Dendritic cell treated with granulocyte-macrophage colony-stimulating factor and Interleukin-4, amounts not matched to agents 40 ng/mL and 50 ng/mL, for 4 days (primary cell): ENCODE results near the gene ROM1.
"Not testable (repeated sequence)": the region's sequence is repeated elsewhere in the genome, so short reads cannot be mapped to it uniquely, and the experiment has no call there.

Experiments
- H3K27ac Mint-ChIP-seq: one replicate; pipeline ENCODE4 v1.8.0; 2022; ENCODE audit warnings: mild to moderate bottlenecking, mixed read lengths
- H3K27me3 Mint-ChIP-seq: one replicate; pipeline ENCODE4 v1.8.0; 2022; ENCODE audit warnings: mild to moderate bottlenecking, mixed read lengths
- H3K36me3 Mint-ChIP-seq: one replicate; pipeline ENCODE4 v1.8.0; 2022; ENCODE audit warnings: low read depth, mixed read lengths
- H3K4me1 Mint-ChIP-seq: one replicate; pipeline ENCODE4 v1.8.0; 2022; ENCODE audit warnings: low read depth, mixed read lengths
- H3K4me3 Mint-ChIP-seq: one replicate; pipeline ENCODE4 v1.8.0; 2022; ENCODE audit warnings: mild to moderate bottlenecking, moderate library complexity, mixed read lengths
- H3K9me3 Mint-ChIP-seq: one replicate; pipeline ENCODE4 v1.8.0; 2022; ENCODE audit warnings: mixed read lengths
- intact Hi-C: fragments of 100-400 bp; cut with micrococcal nuclease; formaldehyde crosslinking; loops from one replicate; pipeline ENCODE4 v1.15.0; 2022

Gene ROM1, protein sequence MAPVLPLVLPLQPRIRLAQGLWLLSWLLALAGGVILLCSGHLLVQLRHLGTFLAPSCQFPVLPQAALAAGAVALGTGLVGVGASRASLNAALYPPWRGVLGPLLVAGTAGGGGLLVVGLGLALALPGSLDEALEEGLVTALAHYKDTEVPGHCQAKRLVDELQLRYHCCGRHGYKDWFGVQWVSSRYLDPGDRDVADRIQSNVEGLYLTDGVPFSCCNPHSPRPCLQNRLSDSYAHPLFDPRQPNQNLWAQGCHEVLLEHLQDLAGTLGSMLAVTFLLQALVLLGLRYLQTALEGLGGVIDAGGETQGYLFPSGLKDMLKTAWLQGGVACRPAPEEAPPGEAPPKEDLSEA

DNA sequence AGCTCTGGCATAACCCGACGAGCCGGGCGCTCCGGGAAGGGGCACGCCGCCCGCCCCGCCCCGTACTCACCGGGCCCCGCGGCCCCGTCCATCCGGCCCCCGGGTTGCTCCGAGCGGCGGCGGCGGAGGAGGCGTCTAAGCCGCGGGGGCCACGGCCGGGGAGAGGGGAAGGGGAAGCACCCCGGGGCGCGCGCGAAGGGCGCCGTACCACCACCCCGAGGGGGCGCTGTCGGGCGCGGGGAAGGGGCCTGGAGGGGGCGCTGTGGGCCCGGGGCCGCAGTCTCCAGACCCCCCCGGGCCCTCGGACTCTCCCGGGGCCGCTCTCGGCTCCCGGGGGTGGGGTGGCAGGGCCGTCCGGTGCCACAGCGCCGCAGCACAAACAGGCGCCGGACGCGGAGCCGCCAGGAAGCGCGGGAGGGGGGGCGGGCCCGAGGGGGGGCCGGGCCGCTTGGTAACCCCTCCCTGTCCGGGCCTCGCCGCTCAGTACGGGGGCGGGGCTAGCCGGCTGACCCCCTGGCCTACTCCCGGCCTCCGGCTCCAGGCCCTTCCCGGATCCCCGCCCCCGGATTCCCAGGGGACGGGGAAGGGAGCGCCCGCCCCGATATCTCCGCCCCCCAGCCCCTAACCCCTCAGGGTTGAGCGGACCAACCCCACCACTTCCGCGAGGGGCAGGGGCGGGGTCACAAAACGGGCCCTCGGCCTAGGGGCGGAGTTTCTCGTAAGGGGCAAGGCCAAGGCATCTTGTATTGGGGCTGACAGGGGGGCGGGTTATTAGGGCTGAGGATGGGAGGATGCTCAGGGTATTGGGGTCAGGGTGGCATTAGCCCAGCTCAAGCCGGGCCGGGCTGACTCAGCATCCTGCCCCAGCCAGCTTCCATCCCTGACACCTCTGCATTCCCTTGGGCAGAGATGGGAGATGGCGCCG, at the start of gene ROM1, which contains the start of gene EML3:
Gene ROM1 (plus strand): TSS at position 892 of the 925 bp plus-strand sequence. CDS start 25 bp downstream, at position 917.
Gene EML3 (minus strand): TSS at position 410 of the 925 bp plus-strand sequence. CDS start 318 bp downstream, at position 92.
- Mint-ChIP-seq H3K9me3 (no peaks in the 10 kb centered on the region), H3K27me3 (no peaks in the 10 kb centered on the region), H3K4me3 (peak within 1 kb of the TSS; percentile 100), H3K36me3 (peaks cover 79% of the 10 kb centered on the region), H3K27ac (peak within 1 kb of the TSS; percentile 91), H3K4me1 (peaks cover 56% of the 10 kb centered on the region)
- intact Hi-C loops = no loop called here

DNA sequence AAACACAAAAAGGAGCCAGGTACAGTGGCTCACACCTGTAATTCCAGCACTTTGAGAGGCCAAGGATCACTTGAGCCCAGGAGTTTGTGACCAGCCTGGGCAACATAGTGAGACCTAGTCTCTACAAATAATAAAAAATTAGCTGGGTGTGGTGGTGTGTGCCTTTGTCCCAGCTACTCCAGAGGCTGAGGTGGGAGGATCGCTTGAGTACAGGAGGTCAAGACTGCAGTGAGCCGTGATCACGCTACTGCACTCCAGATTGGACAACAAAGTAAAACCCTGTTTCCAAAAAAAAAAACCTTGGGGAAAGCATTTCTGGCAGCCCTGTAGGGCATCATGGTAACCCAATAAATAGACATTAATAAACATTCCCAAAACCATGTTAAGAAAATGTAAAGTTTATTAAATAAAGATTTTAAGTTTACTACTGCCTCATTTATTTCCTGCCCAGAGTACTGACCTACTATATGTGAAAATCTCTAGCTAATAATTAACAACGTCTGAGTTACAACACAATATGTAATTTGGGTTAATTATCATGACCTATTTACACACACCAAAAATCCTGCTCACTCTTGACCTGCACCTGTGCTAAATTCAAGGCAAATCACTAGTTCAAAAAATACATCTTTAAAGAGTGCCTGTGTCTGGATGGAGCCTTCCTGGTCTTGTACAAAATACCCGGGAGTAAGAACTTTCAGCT, 47.8 kb upstream of the ROM1 start:
- Mint-ChIP-seq H3K9me3 (no peaks in the 10 kb centered on the region), H3K27me3 (no peaks in the 10 kb centered on the region), H3K4me3 (no peak overlapping the region), H3K27ac (no peak overlapping the region), H3K36me3 (peaks cover 100% of the 10 kb centered on the region), H3K4me1 (peaks cover 34% of the 10 kb centered on the region)
- intact Hi-C loops = no loop called here

- peaks cover 100% of the 10 kb centered on the region for H3K36me3 Mint-ChIP-seq
- intact Hi-C loops = no loop called here
- no peak overlapping the region for H3K27ac Mint-ChIP-seq
- H3K4me3 Mint-ChIP-seq = no peak overlapping the region
- no peaks in the 10 kb centered on the region for H3K27me3 Mint-ChIP-seq
- peaks cover 31% of the 10 kb centered on the region for H3K4me1 Mint-ChIP-seq
- no peaks in the 10 kb centered on the region for H3K9me3 Mint-ChIP-seq
Observed at GRCh38 chr11:62566247-62566646, 46.8 kb upstream of the ROM1 start.

DNA sequence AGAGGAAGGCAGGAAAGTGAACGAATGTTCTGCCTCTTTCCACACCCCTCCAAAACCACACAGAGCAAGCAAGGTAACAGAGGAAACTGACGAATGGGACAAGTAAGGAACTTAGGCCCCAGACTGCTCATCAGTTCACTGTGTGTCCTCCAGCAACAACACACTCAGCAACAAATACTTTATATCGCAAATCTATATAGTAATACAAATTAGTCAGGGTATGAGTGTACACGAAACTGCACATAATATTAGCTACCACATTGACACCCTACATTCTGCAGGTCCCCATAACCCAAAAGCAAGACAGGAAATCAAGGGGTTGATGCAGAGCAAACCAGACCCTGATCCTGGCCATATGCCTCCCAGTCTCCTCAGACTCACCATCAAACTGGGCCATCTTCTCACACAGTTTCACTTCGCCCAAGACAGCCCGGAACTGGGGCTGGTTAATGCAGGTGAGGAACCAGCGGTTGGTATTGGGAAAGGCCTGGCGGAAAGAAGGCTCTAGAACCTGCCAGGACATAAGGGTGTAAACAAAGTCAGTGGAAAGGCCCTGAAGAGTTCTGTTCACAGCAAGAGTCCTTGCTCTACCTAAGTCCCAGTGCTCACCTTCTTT, 45.9 kb upstream of the ROM1 start:
- H3K27ac Mint-ChIP-seq = no peak overlapping the region
- H3K27me3 Mint-ChIP-seq = no peaks in the 10 kb centered on the region
- intact Hi-C loops = no loop called here
- H3K4me1 Mint-ChIP-seq = peaks cover 38% of the 10 kb centered on the region
- no peaks in the 10 kb centered on the region for H3K9me3 Mint-ChIP-seq
- no peak overlapping the region for H3K4me3 Mint-ChIP-seq
- H3K36me3 Mint-ChIP-seq = peaks cover 100% of the 10 kb centered on the region

- Mint-ChIP-seq H3K4me3 (no peak overlapping the region), H3K36me3 (peaks cover 92% of the 10 kb centered on the region), H3K27ac (no peak overlapping the region), H3K9me3 (no peaks in the 10 kb centered on the region), H3K27me3 (no peaks in the 10 kb centered on the region), H3K4me1 (peaks cover 47% of the 10 kb centered on the region)
- intact Hi-C loops = no loop called here
Observed at GRCh38 chr11:62569611-62570010, 43.4 kb upstream of the ROM1 start.

DNA sequence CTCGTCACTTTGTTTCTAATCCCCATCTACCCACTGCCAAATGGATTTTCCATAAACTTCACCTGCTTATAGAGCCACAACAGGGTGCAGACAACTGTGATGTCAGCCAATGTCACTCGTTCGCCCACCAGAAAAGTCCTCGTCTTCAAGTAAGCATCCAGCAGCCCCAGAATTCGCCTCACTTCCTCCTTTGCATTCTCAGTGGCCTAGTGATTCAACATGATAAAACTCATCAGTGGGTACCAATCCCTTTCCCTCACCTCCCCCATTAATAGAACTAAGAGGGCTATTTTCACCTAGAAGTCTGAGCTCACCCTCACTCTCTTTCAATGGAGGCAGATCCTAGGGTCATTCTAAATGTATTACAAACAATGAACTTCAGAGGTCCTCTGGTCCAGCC, 42.2 kb upstream of the ROM1 start:
- Mint-ChIP-seq H3K27ac (peak overlapping the region; percentile 7), H3K4me1 (peaks cover 60% of the 10 kb centered on the region), H3K36me3 (peaks cover 86% of the 10 kb centered on the region)
- H3K4me3 Mint-ChIP-seq, H3K9me3 Mint-ChIP-seq, H3K27me3 Mint-ChIP-seq, intact Hi-C loops: not testable (repeated sequence)

DNA sequence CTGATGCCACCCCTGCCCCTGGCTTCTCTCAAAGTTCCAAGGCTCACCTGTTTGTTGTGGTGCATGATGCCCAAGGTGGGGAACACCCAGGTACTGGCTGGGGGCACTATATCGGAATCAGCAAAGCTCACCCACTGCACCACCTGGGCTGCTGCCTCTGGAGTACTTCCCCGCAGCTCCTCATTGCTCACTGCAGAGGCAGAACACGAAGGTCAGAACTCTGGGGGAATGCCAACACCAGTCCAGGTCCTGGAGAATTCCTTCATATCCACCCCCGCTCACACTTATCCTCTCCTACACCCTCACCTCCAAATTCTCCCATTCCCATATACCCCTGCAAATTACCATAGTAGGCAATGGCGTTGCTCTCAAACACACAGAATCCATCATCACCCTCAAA, 41.6 kb upstream of the ROM1 start:
- intact Hi-C loops, H3K9me3 Mint-ChIP-seq, H3K4me3 Mint-ChIP-seq, H3K27me3 Mint-ChIP-seq: not testable (repeated sequence)
- H3K27ac Mint-ChIP-seq = peak overlapping the region; percentile 7
- H3K36me3 Mint-ChIP-seq = peaks cover 86% of the 10 kb centered on the region
- peaks cover 56% of the 10 kb centered on the region for H3K4me1 Mint-ChIP-seq

GRCh38 chr11:62572431-62572830, 40.6 kb upstream of the ROM1 start:
- peaks cover 49% of the 10 kb centered on the region for H3K4me1 Mint-ChIP-seq
- no peaks in the 10 kb centered on the region for H3K27me3 Mint-ChIP-seq
- H3K27ac Mint-ChIP-seq = peak overlapping the region; percentile 96
- peaks cover 86% of the 10 kb centered on the region for H3K36me3 Mint-ChIP-seq
- H3K9me3 Mint-ChIP-seq = no peaks in the 10 kb centered on the region
- intact Hi-C loops = loop anchor here (2.0 kb wide), 1 partner anchor 16 kb away; no protein-coding TSS in a partner anchor
- peak overlapping the region; percentile 98 for H3K4me3 Mint-ChIP-seq

GRCh38 chr11:62573006-62573591, 40.0 kb upstream of the ROM1 start:
- peaks cover 49% of the 10 kb centered on the region for H3K4me1 Mint-ChIP-seq
- intact Hi-C loops = loop anchor here (2.0 kb wide), 1 partner anchor 16 kb away; no protein-coding TSS in a partner anchor
- H3K4me3 Mint-ChIP-seq = peak overlapping the region; percentile 98
- no peaks in the 10 kb centered on the region for H3K27me3 Mint-ChIP-seq
- H3K27ac Mint-ChIP-seq = peak overlapping the region; percentile 96
- peaks cover 86% of the 10 kb centered on the region for H3K36me3 Mint-ChIP-seq
- no peaks in the 10 kb centered on the region for H3K9me3 Mint-ChIP-seq

GRCh38 chr11:62573592-62574362, 39.3 kb upstream of the ROM1 start, which contains the start of gene EEF1G:
Gene EEF1G (minus strand): TSS chr11:62573891. CDS start chr11:62573842, 49 bp downstream.
- H3K9me3 Mint-ChIP-seq = no peaks in the 10 kb centered on the region
- peaks cover 86% of the 10 kb centered on the region for H3K36me3 Mint-ChIP-seq
- intact Hi-C loops = loop anchor here (1.0 to 2.0 kb wide), 2 partner anchors 17 to 18 kb away; partner anchors contain the start of gene TUT1
- H3K4me1 Mint-ChIP-seq = peaks cover 49% of the 10 kb centered on the region
- H3K27me3 Mint-ChIP-seq = no peaks in the 10 kb centered on the region
- peak within 1 kb of the TSS; percentile 98 for H3K4me3 Mint-ChIP-seq
- H3K27ac Mint-ChIP-seq = peak within 1 kb of the TSS; percentile 96

DNA sequence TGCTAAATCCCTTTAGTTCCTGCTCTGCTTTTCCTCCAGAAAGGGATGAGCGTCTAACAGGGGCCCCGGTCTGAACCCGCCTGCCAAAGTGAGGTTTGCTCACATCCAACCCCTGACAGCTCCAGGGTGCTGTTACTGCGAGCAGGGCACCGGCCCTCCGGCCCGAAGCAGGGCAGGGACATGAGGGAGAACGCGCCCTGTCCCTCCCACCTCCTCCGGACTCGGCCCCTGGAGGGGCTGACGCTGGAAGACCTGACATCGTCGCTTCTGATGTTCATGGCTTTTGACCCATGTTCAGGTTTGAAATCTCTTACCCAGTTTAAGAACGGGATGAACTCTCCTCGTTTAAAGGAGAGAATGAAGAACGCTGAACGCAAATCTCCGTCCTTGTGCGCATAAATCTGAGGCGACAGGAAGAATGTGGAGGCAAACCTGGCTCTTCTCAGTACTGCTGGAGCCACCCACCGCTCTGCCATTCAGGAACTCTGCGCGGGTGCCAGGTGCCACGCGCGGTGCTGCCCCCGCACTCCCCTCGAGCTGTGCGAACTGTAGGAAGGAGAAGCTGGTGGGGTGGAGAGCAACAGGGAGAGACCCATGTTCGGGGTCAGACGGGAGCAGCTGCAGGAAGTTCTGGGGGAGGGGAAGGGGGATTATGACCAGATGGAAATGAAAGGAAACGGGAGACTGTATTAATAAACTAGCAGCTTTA, 38.5 kb upstream of the ROM1 start:
- Mint-ChIP-seq H3K27me3 (no peaks in the 10 kb centered on the region), H3K36me3 (peaks cover 81% of the 10 kb centered on the region), H3K4me3 (peak overlapping the region; percentile 98), H3K4me1 (peaks cover 49% of the 10 kb centered on the region), H3K27ac (peak overlapping the region; percentile 96), H3K9me3 (no peaks in the 10 kb centered on the region)
- intact Hi-C loops = loop anchor here (1.0 kb wide), 1 partner anchor 17 kb away; the partner anchor contains the start of gene TUT1

DNA sequence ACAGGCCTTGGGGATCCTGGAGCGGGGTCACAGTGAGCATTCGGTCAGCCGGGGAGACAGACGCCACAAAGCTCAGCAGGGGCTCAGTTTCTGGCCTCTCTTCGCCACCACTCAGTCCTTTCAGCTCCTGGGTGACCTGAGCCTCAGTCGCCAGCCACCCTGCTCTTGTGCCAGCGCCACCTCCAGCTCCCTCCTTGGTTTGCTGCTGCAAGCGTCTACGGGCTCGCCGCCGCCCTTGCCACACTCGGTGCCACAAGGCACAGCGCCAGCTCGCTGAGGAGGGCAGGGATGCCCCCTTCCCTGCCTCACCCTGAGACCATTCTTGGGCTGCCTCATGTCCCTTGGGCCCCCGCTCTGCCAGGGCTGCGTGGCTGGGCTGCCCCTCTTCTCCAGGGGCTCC, 37.9 kb upstream of the ROM1 start:
- intact Hi-C loops = no loop called here
- Mint-ChIP-seq H3K36me3 (peaks cover 75% of the 10 kb centered on the region), H3K9me3 (no peaks in the 10 kb centered on the region), H3K27ac (peak overlapping the region; percentile 96), H3K27me3 (no peaks in the 10 kb centered on the region), H3K4me3 (peak overlapping the region; percentile 98), H3K4me1 (peaks cover 49% of the 10 kb centered on the region)
